HEK293 (cell line): Measurements from ENCODE around the gene CLTCL1.

Source experiments
- EGR2 ChIP-seq: fragments of 450-650 bp; formaldehyde crosslinking; IDR thresholded peaks from 2 replicates; pipeline ENCODE4 v1.5.1; 2016; ENCODE audit warnings: low read depth, missing biosample characterization, missing genetic modification characterization
- GLIS1 ChIP-seq: fragments of 450-650 bp; formaldehyde crosslinking; IDR thresholded peaks from 2 replicates; pipeline ENCODE4 v1.5.1; 2016; ENCODE audit warnings: missing biosample characterization, missing genetic modification characterization
- GLIS2 ChIP-seq: fragments of 450-650 bp; formaldehyde crosslinking; IDR thresholded peaks from 2 replicates; pipeline ENCODE4 v1.5.1; 2016; ENCODE audit warnings: missing biosample characterization, missing genetic modification characterization
- TRIM28 ChIP-seq: IDR thresholded peaks from 2 replicates; pipeline ENCODE4 v1.6.1; 2011; ENCODE audit warnings: low read length, control low read depth, borderline replicate concordance
- YY2 ChIP-seq: fragments of 450-650 bp; formaldehyde crosslinking; IDR thresholded peaks from 2 replicates; pipeline ENCODE4 v1.5.1; 2016; ENCODE audit warnings: missing biosample characterization, missing genetic modification characterization
- ZBTB7A ChIP-seq: fragments of 450-650 bp; formaldehyde crosslinking; IDR thresholded peaks from 2 replicates; pipeline ENCODE4 v1.5.1; 2016; ENCODE audit warnings: low read depth, missing biosample characterization, missing genetic modification characterization
- ZFHX2 ChIP-seq: fragments of 450-650 bp; formaldehyde crosslinking; conservative IDR thresholded peaks from 2 replicates; pipeline ENCODE4 v1.5.1; 2016; ENCODE audit warnings: missing biosample characterization, missing genetic modification characterization
- ZIC2 ChIP-seq: fragments of 450-650 bp; formaldehyde crosslinking; IDR thresholded peaks from 2 replicates; pipeline ENCODE4 v1.5.1; 2016; ENCODE audit warnings: missing biosample characterization, missing genetic modification characterization
- ZNF138 ChIP-seq: fragments of 450-650 bp; formaldehyde crosslinking; IDR thresholded peaks from 2 replicates; pipeline ENCODE4 v1.5.1; 2016; ENCODE audit warnings: missing biosample characterization, missing genetic modification characterization, borderline replicate concordance
- ZNF157 ChIP-seq: fragments of 450-650 bp; formaldehyde crosslinking; IDR thresholded peaks from 2 replicates; pipeline ENCODE4 v1.5.1; 2016; ENCODE audit warnings: missing biosample characterization, missing genetic modification characterization
- ZNF24 ChIP-seq: fragments of 450-650 bp; formaldehyde crosslinking; IDR thresholded peaks from 2 replicates; pipeline ENCODE4 v1.5.1; 2016; ENCODE audit warnings: missing biosample characterization, missing genetic modification characterization
- ZNF473 ChIP-seq: fragments of 450-650 bp; formaldehyde crosslinking; IDR thresholded peaks from 2 replicates; pipeline ENCODE4 v1.5.1; 2017; ENCODE audit warnings: missing biosample characterization, missing genetic modification characterization
- ZNF510 ChIP-seq: fragments of 450-650 bp; formaldehyde crosslinking; IDR thresholded peaks from 2 replicates; pipeline ENCODE4 v1.5.1; 2018; ENCODE audit warnings: mild to moderate bottlenecking, missing genetic modification characterization, missing biosample characterization; ENCODE audit not compliant: insufficient replicate concordance
- ZNF558 ChIP-seq: fragments of 450-650 bp; formaldehyde crosslinking; IDR thresholded peaks from 2 replicates; pipeline ENCODE4 v1.5.1; 2016; ENCODE audit warnings: missing biosample characterization, missing genetic modification characterization
- ZNF596 ChIP-seq: fragments of 450-650 bp; IDR thresholded peaks from 2 replicates; pipeline ENCODE4 v1.5.0; 2018; ENCODE audit warnings: missing biosample characterization, mild to moderate bottlenecking, missing genetic modification characterization, moderate library complexity
- ZNF658 ChIP-seq: fragments of 450-650 bp; formaldehyde crosslinking; IDR thresholded peaks from 2 replicates; pipeline ENCODE4; 2016; ENCODE audit warnings: missing biosample characterization, missing genetic modification characterization
- ZNF660 ChIP-seq: fragments of 450-650 bp; IDR thresholded peaks from 2 replicates; pipeline ENCODE4 v1.5.1; 2018; ENCODE audit warnings: missing biosample characterization, mild to moderate bottlenecking, missing genetic modification characterization
- ZNF677 ChIP-seq: fragments of 450-650 bp; IDR thresholded peaks from 2 replicates; pipeline ENCODE4 v1.5.0; 2018; ENCODE audit warnings: missing biosample characterization, mild to moderate bottlenecking, missing genetic modification characterization, moderate library complexity
- ZNF701 ChIP-seq: fragments of 450-650 bp; formaldehyde crosslinking; IDR thresholded peaks from 2 replicates; pipeline ENCODE4 v1.5.1; 2016; ENCODE audit warnings: missing biosample characterization, missing genetic modification characterization
- TF ChIP-seq, protein P1 (sequence below): fragments of 450-650 bp; formaldehyde crosslinking; IDR thresholded peaks from 2 replicates; pipeline ENCODE4 v1.5.1; 2016; ENCODE audit warnings: missing biosample characterization, missing genetic modification characterization
- TF ChIP-seq, protein P2 (sequence below): fragments of 450-650 bp; formaldehyde crosslinking; IDR thresholded peaks from 2 replicates; pipeline ENCODE4 v1.5.1; 2016; ENCODE audit warnings: missing biosample characterization, missing genetic modification characterization
- TF ChIP-seq, protein P3 (sequence below): fragments of 450-650 bp; formaldehyde crosslinking; IDR thresholded peaks from 2 replicates; pipeline ENCODE4 v1.5.1; 2016; ENCODE audit warnings: missing biosample characterization, missing genetic modification characterization
- TF ChIP-seq, protein P4 (sequence below): fragments of 450-650 bp; formaldehyde crosslinking; IDR thresholded peaks from 2 replicates; pipeline ENCODE4; 2016; ENCODE audit warnings: missing biosample characterization, missing genetic modification characterization
- TF ChIP-seq, protein P5 (sequence below): fragments of 450-650 bp; formaldehyde crosslinking; IDR thresholded peaks from 2 replicates; pipeline ENCODE4 v1.5.1; 2016; ENCODE audit warnings: missing biosample characterization, missing genetic modification characterization
- TF ChIP-seq, protein P6 (sequence below): fragments of 450-650 bp; formaldehyde crosslinking; IDR thresholded peaks from 2 replicates; pipeline ENCODE4 v1.5.1; 2016; ENCODE audit warnings: missing biosample characterization, missing genetic modification characterization
- TF ChIP-seq, protein P7 (sequence below): fragments of 450-650 bp; formaldehyde crosslinking; IDR thresholded peaks from 2 replicates; pipeline ENCODE4 v1.5.1; 2017; ENCODE audit warnings: missing biosample characterization, missing genetic modification characterization
- TF ChIP-seq, protein P8 (sequence below): fragments of 450-650 bp; formaldehyde crosslinking; optimal IDR thresholded peaks from 2 replicates; pipeline ENCODE3; 2016; ENCODE audit warnings: missing biosample characterization, mild to moderate bottlenecking, missing genetic modification characterization

CLTCL1 gene

DNA sequence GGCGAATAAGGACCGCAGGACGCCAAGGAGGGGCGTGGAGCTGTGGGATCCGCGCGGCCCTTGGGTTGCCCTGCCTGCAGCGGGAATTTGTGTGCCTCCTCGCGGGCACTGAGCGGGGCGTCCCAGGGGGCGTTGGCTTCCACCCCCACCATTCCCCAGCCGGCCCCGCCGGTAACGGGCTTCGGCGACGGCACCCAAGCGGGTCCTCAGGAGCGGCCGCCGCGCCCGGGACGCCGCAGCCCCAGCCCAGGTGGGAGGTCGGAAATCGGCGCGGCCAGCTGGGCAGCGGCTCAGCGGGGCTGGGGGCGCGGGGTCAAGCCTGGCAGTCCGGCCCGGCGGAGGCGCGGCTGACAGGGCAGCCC lies 320 bp downstream of the CLTCL1 start (continued):
- TF ChIP-seq ZNF510 (tag by site-specific recombination): no peak
- peak; percentile 13; the same call in 1 of the 2 replicates for TF ChIP-seq ZNF596 (tag by site-specific recombination)
- TF ChIP-seq ZBTB7A: no peak
- TF ChIP-seq, protein P1, sequence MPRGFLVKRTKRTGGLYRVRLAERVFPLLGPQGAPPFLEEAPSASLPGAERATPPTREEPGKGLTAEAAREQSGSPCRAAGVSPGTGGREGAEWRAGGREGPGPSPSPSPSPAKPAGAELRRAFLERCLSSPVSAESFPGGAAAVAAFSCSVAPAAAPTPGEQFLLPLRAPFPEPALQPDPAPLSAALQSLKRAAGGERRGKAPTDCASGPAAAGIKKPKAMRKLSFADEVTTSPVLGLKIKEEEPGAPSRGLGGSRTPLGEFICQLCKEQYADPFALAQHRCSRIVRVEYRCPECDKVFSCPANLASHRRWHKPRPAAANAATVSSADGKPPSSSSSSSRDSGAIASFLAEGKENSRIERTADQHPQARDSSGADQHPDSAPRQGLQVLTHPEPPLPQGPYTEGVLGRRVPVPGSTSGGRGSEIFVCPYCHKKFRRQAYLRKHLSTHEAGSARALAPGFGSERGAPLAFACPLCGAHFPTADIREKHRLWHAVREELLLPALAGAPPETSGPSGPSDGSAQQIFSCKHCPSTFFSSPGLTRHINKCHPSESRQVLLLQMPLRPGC (tag by site-specific recombination): no peak
- TF ChIP-seq, protein P2, sequence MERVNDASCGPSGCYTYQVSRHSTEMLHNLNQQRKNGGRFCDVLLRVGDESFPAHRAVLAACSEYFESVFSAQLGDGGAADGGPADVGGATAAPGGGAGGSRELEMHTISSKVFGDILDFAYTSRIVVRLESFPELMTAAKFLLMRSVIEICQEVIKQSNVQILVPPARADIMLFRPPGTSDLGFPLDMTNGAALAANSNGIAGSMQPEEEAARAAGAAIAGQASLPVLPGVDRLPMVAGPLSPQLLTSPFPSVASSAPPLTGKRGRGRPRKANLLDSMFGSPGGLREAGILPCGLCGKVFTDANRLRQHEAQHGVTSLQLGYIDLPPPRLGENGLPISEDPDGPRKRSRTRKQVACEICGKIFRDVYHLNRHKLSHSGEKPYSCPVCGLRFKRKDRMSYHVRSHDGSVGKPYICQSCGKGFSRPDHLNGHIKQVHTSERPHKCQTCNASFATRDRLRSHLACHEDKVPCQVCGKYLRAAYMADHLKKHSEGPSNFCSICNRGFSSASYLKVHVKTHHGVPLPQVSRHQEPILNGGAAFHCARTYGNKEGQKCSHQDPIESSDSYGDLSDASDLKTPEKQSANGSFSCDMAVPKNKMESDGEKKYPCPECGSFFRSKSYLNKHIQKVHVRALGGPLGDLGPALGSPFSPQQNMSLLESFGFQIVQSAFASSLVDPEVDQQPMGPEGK: peak; percentile 59; the same call in 1 of the 2 replicates
- TF ChIP-seq GLIS1: no peak
- no peak for TF ChIP-seq TRIM28
- TF ChIP-seq ZNF138 (tag by site-specific recombination): no peak
- no peak; the same call in 1 of the 2 replicates for TF ChIP-seq ZNF660 (tag by site-specific recombination)
- no peak for TF ChIP-seq YY2 (tag by site-specific recombination)
- TF ChIP-seq ZNF473: no peak
- TF ChIP-seq, protein P3, sequence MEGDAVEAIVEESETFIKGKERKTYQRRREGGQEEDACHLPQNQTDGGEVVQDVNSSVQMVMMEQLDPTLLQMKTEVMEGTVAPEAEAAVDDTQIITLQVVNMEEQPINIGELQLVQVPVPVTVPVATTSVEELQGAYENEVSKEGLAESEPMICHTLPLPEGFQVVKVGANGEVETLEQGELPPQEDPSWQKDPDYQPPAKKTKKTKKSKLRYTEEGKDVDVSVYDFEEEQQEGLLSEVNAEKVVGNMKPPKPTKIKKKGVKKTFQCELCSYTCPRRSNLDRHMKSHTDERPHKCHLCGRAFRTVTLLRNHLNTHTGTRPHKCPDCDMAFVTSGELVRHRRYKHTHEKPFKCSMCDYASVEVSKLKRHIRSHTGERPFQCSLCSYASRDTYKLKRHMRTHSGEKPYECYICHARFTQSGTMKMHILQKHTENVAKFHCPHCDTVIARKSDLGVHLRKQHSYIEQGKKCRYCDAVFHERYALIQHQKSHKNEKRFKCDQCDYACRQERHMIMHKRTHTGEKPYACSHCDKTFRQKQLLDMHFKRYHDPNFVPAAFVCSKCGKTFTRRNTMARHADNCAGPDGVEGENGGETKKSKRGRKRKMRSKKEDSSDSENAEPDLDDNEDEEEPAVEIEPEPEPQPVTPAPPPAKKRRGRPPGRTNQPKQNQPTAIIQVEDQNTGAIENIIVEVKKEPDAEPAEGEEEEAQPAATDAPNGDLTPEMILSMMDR (tag by site-specific recombination): peak; percentile 60; the same call in 1 of the 2 replicates
- TF ChIP-seq GLIS2: peak; percentile 81
- TF ChIP-seq, protein P4, sequence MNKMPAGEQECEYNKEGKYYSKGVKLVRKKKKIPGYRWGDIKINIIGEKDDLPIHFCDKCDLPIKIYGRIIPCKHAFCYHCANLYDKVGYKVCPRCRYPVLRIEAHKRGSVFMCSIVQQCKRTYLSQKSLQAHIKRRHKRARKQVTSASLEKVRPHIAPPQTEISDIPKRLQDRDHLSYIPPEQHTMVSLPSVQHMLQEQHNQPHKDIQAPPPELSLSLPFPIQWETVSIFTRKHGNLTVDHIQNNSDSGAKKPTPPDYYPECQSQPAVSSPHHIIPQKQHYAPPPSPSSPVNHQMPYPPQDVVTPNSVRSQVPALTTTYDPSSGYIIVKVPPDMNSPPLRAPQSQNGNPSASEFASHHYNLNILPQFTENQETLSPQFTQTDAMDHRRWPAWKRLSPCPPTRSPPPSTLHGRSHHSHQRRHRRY: no peak
- TF ChIP-seq ZNF677: 0 out of 2 replicates have a peak, but pooled peaks have one; percentile 51
- TF ChIP-seq, protein P5, sequence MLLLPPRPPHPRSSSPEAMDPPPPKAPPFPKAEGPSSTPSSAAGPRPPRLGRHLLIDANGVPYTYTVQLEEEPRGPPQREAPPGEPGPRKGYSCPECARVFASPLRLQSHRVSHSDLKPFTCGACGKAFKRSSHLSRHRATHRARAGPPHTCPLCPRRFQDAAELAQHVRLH: no peak
- no peak for TF ChIP-seq ZNF24 (tag by site-specific recombination)
- TF ChIP-seq, protein P6, sequence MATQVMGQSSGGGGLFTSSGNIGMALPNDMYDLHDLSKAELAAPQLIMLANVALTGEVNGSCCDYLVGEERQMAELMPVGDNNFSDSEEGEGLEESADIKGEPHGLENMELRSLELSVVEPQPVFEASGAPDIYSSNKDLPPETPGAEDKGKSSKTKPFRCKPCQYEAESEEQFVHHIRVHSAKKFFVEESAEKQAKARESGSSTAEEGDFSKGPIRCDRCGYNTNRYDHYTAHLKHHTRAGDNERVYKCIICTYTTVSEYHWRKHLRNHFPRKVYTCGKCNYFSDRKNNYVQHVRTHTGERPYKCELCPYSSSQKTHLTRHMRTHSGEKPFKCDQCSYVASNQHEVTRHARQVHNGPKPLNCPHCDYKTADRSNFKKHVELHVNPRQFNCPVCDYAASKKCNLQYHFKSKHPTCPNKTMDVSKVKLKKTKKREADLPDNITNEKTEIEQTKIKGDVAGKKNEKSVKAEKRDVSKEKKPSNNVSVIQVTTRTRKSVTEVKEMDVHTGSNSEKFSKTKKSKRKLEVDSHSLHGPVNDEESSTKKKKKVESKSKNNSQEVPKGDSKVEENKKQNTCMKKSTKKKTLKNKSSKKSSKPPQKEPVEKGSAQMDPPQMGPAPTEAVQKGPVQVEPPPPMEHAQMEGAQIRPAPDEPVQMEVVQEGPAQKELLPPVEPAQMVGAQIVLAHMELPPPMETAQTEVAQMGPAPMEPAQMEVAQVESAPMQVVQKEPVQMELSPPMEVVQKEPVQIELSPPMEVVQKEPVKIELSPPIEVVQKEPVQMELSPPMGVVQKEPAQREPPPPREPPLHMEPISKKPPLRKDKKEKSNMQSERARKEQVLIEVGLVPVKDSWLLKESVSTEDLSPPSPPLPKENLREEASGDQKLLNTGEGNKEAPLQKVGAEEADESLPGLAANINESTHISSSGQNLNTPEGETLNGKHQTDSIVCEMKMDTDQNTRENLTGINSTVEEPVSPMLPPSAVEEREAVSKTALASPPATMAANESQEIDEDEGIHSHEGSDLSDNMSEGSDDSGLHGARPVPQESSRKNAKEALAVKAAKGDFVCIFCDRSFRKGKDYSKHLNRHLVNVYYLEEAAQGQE (tag by site-specific recombination): no peak
- TF ChIP-seq ZIC2 (tag by site-specific recombination): peak; percentile 46; the same call in 1 of the 2 replicates
- TF ChIP-seq, protein P7, sequence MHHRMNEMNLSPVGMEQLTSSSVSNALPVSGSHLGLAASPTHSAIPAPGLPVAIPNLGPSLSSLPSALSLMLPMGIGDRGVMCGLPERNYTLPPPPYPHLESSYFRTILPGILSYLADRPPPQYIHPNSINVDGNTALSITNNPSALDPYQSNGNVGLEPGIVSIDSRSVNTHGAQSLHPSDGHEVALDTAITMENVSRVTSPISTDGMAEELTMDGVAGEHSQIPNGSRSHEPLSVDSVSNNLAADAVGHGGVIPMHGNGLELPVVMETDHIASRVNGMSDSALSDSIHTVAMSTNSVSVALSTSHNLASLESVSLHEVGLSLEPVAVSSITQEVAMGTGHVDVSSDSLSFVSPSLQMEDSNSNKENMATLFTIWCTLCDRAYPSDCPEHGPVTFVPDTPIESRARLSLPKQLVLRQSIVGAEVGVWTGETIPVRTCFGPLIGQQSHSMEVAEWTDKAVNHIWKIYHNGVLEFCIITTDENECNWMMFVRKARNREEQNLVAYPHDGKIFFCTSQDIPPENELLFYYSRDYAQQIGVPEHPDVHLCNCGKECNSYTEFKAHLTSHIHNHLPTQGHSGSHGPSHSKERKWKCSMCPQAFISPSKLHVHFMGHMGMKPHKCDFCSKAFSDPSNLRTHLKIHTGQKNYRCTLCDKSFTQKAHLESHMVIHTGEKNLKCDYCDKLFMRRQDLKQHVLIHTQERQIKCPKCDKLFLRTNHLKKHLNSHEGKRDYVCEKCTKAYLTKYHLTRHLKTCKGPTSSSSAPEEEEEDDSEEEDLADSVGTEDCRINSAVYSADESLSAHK (tag by site-specific recombination): no peak
- TF ChIP-seq ZNF558 (tag by site-specific recombination): no peak
- TF ChIP-seq, protein P8, sequence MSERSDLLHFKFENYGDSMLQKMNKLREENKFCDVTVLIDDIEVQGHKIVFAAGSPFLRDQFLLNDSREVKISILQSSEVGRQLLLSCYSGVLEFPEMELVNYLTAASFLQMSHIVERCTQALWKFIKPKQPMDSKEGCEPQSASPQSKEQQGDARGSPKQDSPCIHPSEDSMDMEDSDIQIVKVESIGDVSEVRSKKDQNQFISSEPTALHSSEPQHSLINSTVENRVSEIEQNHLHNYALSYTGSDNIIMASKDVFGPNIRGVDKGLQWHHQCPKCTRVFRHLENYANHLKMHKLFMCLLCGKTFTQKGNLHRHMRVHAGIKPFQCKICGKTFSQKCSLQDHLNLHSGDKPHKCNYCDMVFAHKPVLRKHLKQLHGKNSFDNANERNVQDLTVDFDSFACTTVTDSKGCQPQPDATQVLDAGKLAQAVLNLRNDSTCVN (tag by site-specific recombination): peak; percentile 69
- TF ChIP-seq ZNF157: no peak
- TF ChIP-seq ZNF701 (tag by site-specific recombination): no peak
- TF ChIP-seq EGR2: peak; percentile 28; the same call in 1 of the 2 replicates
- TF ChIP-seq ZFHX2 (tag by site-specific recombination): peak; percentile 49; the same call in 1 of the 2 replicates
- TF ChIP-seq ZNF658 (tag by site-specific recombination): no peak
